ENCODE results near the gene FCHSD2. TPM values are rescaled to one million over a fixed set of nuclear protein-coding genes. Genes with fewer than 3 reads are reported as not detected.
A peak's percentile ranks its signal among the peaks of the same experiment; 100 is the strongest.

Gene FCHSD2
- total RNA-seq, 6 experiments from 2014 or later = 10.8 to 25.9 (median 17.8) TPM

GRCh38 chr11:72947229-72947628, 194.9 kb downstream of the FCHSD2 start:
- TF ChIP-seq POLR2A (IDR thresholded peaks at IDR 0.05) (no peak), CTCF (IDR thresholded peaks at IDR 0.05) (no peak)
- WGBS (ENCODE audit: insufficient coverage, low coverage, low lambda C conversion rate, missing lambda C conversion rate) = 88% methylated on average over 1 of the region's 1 CpG
- H3K4me1 ChIP-seq = peaks cover 0 to 11% (median 0%) of the 10 kb centered on the region in 4 donors
- intact Hi-C loops (cut with DNase I) = no loop called here
- no peaks in the 10 kb centered on the region for H3K27me3 ChIP-seq
- no peak for ATAC-seq
- H3K9me3 ChIP-seq = no peaks in the 10 kb centered on the region
- no peak for DNase-seq
- no peak overlapping the region for H3K27ac ChIP-seq
- no peak overlapping the region for H3K4me3 ChIP-seq
- H3K36me3 ChIP-seq = no peaks in the 10 kb centered on the region

- Histone ChIP-seq H3K9me3 (no peaks in the 10 kb centered on the region), H3K27me3 (no peaks in the 10 kb centered on the region), H3K4me3 (no peak overlapping the region), H3K27ac (no peak overlapping the region), H3K36me3 (no peaks in the 10 kb centered on the region), H3K4me1 (no peaks in the 10 kb centered on the region)
- 5% methylated on average over 1 of the region's 1 CpG for WGBS (ENCODE audit: insufficient coverage, low coverage, low lambda C conversion rate, missing lambda C conversion rate)
- TF ChIP-seq POLR2A (IDR thresholded peaks at IDR 0.05) (no peak), CTCF (IDR thresholded peaks at IDR 0.05) (no peak)
- intact Hi-C loops (cut with DNase I) = no loop called here
- DNase-seq (no peak), ATAC-seq (no peak)
Observed at GRCh38 chr11:72943664-72944063, 198.5 kb downstream of the FCHSD2 start.

GRCh38 chr11:72940417-72940816, 201.7 kb downstream of the FCHSD2 start:
- Histone ChIP-seq H3K36me3 (no peaks in the 10 kb centered on the region), H3K27ac (no peak overlapping the region), H3K4me3 (no peak overlapping the region), H3K9me3 (no peaks in the 10 kb centered on the region), H3K27me3 (no peaks in the 10 kb centered on the region), H3K4me1 (no peaks in the 10 kb centered on the region)
- ATAC-seq (no peak), DNase-seq (no peak)
- WGBS (ENCODE audit: insufficient coverage, low coverage, low lambda C conversion rate, missing lambda C conversion rate) = 46% methylated on average over 4 of the region's 9 CpGs
- TF ChIP-seq CTCF (IDR thresholded peaks at IDR 0.05) = no peak
- no peak for TF ChIP-seq POLR2A (IDR thresholded peaks at IDR 0.05)
- intact Hi-C loops (cut with DNase I) = no loop called here

GRCh38 chr11:72939031-72939430, 203.1 kb downstream of the FCHSD2 start:
- WGBS (ENCODE audit: insufficient coverage, low coverage, low lambda C conversion rate, missing lambda C conversion rate) = 67% methylated on average over 2 of the region's 2 CpGs
- no peak for DNase-seq
- intact Hi-C loops (cut with DNase I) = no loop called here

More at GRCh38 chr11:72939031-72939430, 203.1 kb downstream of the FCHSD2 start:
- TF ChIP-seq POLR2A (IDR thresholded peaks at IDR 0.05) (no peak), CTCF (IDR thresholded peaks at IDR 0.05) (no peak)
- Histone ChIP-seq H3K4me3 (no peak overlapping the region), H3K9me3 (no peaks in the 10 kb centered on the region), H3K27ac (no peak overlapping the region), H3K27me3 (no peaks in the 10 kb centered on the region), H3K36me3 (no peaks in the 10 kb centered on the region), H3K4me1 (no peaks in the 10 kb centered on the region)
- ATAC-seq = peak; percentile 28 to 67 (median 63)
